MG63 (cell line): Measurements from ENCODE around the gene TACC2. TPM values are rescaled to one million over a fixed set of nuclear protein-coding genes. Genes with fewer than 3 reads are reported as not detected.
"Not testable (repeated sequence)": the region's sequence is repeated elsewhere in the genome, so short reads cannot be mapped to it uniquely, and the experiment has no call there.

Experiments used
- DNase-seq: peaks from one replicate; pipeline ENCODE4 v3.0.0-alpha.2; 2020
- H3K27me3 ChIP-seq: fragments of 250-450 bp; sonication (Bioruptor Pico); 2 replicates; pipeline ENCODE4 v1.5.1; 2020; ENCODE audit warnings: mild to moderate bottlenecking, moderate library complexity
- H3K36me3 ChIP-seq: fragments of 250-450 bp; sonication (Bioruptor Pico); 2 replicates; pipeline ENCODE4 v1.5.1; 2020; ENCODE audit warnings: mild to moderate bottlenecking, moderate library complexity
- H3K4me3 ChIP-seq: fragments of 250-450 bp; sonication (Bioruptor Pico); 2 replicates; pipeline ENCODE4 v1.5.1; 2020; ENCODE audit warnings: mild to moderate bottlenecking, moderate library complexity
- H3K9me3 ChIP-seq: fragments of 250-450 bp; sonication (Bioruptor Pico); 2 replicates; pipeline ENCODE4 v1.5.1; 2020; ENCODE audit warnings: mild to moderate bottlenecking, moderate library complexity
- total RNA-seq: library from RNA; depleted of rRNA; stranded (reverse); fragments of >200 nt; shearing (Covaris generic); gene quantifications from 2 replicates; pipeline ENCODE4 v1.2.3, GENCODE V29; 2014; ENCODE audit warnings: low replicate concordance

The TACC2 gene
- total RNA-seq, 1 experiment from 2014 or later = 7.3 TPM

DNA sequence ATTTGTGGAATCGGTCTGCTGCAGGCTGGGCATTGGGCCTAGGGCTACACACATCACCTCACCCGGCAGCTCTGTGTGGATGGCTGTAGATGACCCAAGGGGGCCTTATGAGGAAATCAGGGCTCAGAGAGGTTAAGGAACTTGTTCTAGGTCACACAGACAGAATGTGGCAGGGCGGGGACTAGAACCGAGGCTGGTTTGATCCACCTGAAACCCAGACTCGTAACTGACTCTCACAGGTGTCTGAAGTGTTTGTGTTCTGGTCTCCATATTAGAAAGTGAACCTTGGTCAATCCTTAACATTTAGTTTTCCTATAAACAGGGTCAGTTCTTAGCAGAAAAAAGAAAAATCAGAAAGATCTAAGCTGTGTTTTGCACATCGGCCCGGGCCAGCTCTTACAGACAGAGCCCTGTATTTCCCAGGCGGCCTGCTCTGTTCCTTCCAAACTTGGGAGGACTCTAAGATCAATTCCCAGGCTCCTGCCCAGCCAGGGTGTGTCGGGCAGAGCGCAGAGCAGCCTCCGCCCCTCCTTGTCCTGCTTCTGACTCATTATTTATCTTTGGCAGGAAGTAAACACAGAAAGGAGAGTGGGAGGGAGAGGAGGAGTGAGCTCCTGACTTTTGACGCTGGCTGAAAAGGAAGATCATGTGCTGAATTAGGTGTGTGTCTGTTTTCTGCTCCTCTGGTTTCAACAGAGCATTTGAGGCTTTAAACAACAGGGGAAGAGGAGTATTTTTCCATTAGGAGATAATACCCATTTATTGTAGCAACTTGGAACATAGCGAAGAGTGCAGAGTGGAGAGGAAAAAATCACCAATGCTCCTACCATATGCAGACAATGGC lies 74.1 kb downstream of the TACC2 start:
- Histone ChIP-seq H3K9me3 (0 out of 2 replicates have a peak, but pooled peaks cover 2% of the 10 kb centered on the region), H3K36me3 (no peaks in the 10 kb centered on the region), H3K27me3 (no peaks in the 10 kb centered on the region), H3K4me3 (no peak overlapping the region)
- peak; percentile 91 for DNase-seq

DNA sequence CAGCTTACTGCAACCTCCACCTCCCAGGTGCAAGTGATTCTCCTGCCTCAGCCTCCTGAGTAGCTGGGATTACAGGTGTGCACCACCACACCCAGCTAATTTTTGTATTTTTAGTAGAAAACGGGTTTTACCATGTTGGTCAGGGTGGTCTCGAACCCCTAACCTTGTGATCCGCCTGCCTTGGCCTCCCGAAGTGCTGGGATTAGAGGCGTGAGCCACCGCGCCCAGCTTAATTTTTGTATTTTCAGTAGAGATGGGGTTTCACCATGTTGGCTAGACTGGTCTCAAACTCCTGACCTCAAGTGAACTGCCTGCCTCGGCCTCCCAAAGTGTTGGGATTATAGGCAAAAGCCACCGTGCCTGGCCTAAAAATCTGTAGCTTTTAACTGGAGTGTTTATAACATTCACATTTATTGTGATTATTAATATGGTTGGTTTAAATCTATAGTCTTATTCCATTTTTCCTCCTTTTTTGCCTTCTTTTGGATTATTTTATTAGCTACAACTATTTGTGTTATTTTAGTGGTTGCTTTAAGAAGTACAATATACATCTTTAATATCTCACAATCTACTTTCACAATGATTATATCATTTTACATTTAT lies 77.5 kb downstream of the TACC2 start:
- DNase-seq, H3K4me3 ChIP-seq, H3K27me3 ChIP-seq, H3K36me3 ChIP-seq, H3K9me3 ChIP-seq: not testable (repeated sequence)

DNA sequence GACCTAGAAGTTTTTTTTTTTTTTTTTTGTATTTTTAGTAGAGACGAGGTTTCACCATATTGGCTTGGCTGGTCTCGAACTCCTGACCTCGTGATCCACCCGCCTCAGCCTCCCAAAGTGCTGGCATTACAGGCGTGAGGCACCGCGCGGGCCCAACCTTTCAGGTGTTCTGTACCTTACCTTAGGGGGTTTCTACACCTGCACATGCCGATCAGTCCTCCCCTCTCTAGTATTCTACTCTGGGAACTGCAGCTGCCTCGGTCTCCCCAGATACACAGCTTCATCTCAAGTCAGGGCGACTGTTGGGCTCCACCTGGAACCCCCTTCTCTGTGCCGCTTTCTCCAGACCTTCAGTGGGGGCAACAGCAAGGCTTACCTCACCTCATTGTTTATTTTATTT lies 79.9 kb downstream of the TACC2 start:
- H3K9me3 ChIP-seq = 0 out of 2 replicates have a peak, but pooled peaks cover 2% of the 10 kb centered on the region
- no peak for DNase-seq
- H3K36me3 ChIP-seq = no peaks in the 10 kb centered on the region
- no peaks in the 10 kb centered on the region; the same call in 1 of the 2 replicates for H3K27me3 ChIP-seq
- no peak overlapping the region for H3K4me3 ChIP-seq

DNA sequence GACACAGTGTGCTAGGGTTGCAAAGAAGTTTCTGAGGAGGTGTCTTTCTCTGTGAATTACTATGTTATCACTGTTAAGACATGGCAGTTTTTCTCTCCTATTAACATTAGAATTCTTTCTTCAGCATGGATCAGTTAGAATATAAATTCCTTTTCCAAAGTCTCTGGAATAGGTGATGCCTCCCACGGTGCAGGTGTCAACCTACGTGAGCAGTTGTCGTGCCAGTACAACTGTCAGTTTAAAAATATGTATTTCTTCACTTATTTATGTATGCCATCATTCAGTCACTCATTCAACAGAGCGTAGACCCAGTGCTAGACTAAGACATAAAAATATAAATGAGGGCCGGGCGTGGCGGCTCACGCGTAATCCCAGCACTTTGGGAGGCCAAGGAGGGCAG lies 83.5 kb downstream of the TACC2 start:
- no peak for DNase-seq
- Histone ChIP-seq H3K27me3 (no peaks in the 10 kb centered on the region; the same call in 1 of the 2 replicates), H3K9me3 (no peaks in the 10 kb centered on the region), H3K36me3 (no peaks in the 10 kb centered on the region), H3K4me3 (no peak overlapping the region)

DNA sequence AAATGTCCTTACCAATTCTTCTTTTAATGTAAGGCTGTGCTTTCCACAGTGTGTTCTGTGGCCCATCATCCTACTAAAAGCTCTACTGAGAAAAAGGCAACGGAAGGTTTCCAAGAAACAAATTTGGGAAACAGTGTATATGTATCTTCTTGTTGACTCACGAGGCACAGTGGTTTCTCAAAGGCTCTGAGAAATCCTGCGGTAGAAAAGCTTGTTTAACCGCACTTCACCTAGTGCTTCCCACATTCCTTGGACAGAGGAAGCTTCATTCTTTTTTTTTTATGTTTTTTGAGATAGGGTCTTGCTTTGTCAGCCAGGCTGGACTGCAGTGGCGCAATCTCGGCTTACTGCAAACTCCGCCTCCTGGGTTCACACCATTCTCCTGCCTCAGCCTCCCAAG lies 84.5 kb downstream of the TACC2 start:
- Histone ChIP-seq H3K9me3 (no peaks in the 10 kb centered on the region), H3K4me3 (no peak overlapping the region), H3K36me3 (no peaks in the 10 kb centered on the region), H3K27me3 (no peaks in the 10 kb centered on the region; the same call in 1 of the 2 replicates)
- DNase-seq = no peak

DNA sequence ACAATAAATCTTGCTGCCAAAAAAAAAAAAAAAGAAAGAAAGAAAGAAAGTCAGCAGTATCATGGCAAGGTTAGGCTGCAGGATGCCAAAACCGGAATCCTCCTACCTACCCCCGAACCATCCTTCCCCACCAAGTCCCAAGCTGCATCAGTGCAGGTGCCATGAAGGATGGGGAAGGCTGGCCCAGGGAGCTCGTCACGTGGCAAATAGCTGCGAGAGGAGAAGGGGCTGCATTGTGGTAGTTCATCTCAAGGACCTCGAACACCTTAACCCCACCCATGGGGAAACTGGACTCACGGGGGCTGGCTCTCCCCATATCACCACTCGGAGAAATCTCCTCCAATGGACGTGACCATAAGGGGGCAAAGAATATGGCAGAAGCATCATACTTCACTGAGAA lies 86.2 kb downstream of the TACC2 start:
- no peaks in the 10 kb centered on the region; the same call in 1 of the 2 replicates for H3K27me3 ChIP-seq
- no peaks in the 10 kb centered on the region for H3K9me3 ChIP-seq
- H3K36me3 ChIP-seq = no peaks in the 10 kb centered on the region
- DNase-seq = no peak
- H3K4me3 ChIP-seq = no peak overlapping the region

DNA sequence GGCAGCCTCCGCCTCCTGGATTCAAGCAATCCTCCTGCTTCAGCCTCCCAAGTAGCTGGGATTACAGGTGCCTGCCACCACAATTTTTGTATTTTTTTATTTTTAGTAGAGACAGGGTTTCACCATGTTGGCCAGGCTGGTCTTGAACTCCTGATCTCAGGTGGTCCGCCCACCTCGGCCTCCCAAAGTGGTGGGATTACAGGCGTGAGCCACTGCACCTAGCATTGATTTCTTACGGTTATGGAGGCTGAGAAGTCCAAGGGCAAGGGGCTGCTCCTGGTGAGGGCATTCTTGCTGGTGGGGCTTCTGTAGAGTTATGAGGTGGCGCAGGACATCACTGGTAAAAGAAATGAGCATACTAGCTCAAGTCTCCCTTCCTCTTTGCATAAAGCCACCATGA lies 86.9 kb downstream of the TACC2 start:
- not testable (repeated sequence) for DNase-seq, H3K27me3 ChIP-seq, H3K9me3 ChIP-seq, H3K36me3 ChIP-seq, H3K4me3 ChIP-seq

DNA sequence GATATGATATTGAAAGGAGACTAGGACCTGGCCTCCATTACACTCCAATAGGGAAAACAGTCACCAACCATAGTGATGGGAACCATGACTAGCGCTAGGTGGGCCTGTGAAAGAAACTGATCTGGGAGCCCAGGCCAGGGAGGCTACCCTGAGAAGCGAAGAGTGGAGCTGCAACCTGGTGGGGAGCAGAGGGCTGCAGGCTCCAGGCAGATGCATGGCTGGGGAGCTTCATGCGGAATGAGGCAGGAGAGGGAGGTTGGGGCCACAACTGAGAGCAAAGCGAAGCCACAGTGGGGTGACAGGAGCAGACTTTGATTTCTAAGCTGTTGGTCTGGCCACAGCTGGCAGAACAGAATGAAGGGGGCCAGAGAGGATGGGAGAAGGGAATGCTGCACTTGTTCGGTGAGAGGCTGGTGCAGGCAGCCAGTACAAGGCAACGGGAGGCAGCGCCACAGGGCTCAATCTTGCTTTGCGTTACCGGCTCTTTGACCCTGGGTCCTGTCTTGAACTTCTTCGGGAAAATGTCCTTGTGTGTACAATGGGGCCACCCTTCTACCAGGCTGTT lies 88.4 kb downstream of the TACC2 start:
- Histone ChIP-seq H3K27me3 (no peaks in the 10 kb centered on the region), H3K9me3 (no peaks in the 10 kb centered on the region), H3K4me3 (no peak overlapping the region), H3K36me3 (no peaks in the 10 kb centered on the region)
- no peak for DNase-seq

DNA sequence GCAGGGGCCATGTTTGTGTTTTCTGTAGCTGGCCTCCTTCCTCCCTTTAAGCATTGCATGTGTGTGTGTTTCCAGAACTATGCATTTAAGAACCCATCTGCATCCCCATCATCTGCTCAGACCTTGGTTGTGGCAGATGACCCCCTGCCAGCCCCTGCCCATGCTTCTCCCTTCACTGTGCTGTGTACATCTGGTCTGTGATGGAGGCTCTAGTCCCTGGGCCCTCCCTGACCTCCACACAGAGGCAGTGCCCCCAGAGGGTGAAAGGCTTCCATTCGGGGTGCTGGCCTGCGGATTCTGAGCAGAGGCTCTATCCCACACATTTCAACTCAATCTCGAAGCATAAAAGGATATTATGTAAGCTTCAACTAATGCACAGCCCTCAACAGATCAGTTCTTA lies 89.4 kb downstream of the TACC2 start:
- DNase-seq = no peak
- no peaks in the 10 kb centered on the region for H3K9me3 ChIP-seq
- no peaks in the 10 kb centered on the region for H3K27me3 ChIP-seq
- H3K4me3 ChIP-seq = no peak overlapping the region
- no peaks in the 10 kb centered on the region for H3K36me3 ChIP-seq

DNA sequence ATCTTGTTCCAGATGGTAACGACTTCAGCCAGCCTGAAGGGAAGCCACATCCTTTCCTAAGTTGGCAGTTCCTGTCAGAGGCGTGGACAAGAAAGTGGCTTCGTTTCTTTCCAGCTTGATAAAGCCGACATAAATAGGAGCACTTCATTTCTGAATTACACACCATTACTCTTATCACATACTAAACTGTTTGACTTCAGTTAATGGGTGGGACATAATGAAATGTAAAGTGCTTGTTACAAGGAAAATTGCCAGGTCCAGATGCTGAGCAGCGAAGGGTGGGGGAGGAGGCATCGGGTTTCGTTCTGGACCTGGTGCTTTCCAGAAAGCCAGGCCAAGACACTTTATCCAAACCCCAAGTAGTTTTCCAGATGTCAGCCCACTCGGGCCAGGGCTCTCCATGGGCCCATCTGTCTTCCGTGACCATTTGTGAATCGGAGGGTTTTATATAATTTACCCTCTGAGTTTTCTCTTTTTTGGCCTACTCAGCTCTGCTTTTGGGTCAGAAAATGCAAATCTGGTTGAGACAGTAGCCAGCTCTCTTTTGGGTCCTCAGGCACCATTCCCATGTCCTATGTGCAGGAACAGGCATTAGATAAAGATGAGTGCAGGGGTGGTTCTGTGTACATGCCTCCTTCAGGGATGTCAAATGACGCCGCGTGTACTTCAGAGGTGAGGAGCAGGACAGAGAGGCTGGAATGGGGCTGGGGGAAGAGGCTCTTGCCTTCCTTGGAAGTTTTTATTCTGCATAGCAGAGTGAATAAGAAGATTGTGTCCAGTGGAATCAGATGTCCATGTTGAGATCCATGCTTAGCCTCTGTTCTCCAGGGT lies 90.2 kb downstream of the TACC2 start:
- Histone ChIP-seq H3K9me3 (no peaks in the 10 kb centered on the region), H3K36me3 (no peaks in the 10 kb centered on the region), H3K27me3 (no peaks in the 10 kb centered on the region), H3K4me3 (no peak overlapping the region)
- DNase-seq = no peak

DNA sequence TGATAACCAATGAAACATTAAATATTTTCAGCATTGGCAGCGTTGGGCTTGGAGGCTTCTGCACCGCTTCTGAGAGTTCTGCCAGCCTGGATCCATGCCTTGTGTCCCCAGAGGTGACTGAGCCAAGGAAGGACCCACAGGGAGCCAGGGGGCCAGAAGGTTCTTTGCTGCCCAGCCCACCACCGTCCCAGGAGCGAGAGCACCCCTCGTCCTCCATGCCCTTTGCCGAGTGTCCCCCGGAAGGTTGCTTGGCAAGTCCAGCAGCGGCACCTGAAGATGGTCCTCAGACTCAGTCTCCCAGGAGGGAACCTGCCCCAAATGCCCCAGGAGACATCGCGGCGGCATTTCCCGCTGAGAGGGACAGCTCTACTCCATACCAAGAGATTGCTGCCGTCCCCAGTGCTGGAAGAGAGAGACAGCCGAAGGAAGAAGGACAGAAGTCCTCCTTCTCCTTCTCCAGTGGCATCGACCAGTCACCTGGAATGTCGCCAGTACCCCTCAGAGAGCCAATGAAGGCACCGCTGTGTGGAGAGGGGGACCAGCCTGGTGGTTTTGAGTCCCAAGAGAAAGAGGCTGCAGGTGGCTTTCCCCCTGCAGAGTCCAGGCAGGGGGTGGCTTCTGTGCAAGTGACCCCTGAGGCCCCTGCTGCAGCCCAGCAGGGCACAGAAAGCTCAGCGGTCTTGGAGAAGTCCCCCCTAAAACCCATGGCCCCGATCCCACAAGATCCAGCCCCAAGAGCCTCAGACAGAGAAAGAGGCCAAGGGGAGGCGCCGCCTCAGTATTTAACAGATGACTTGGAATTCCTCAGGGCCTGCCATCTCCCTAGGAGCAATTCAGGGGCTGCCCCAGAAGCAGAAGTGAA lies 93.9 kb downstream of the TACC2 start:
- Histone ChIP-seq H3K27me3 (no peaks in the 10 kb centered on the region), H3K36me3 (no peaks in the 10 kb centered on the region), H3K4me3 (no peak overlapping the region), H3K9me3 (no peaks in the 10 kb centered on the region)
- no peak for DNase-seq

DNA sequence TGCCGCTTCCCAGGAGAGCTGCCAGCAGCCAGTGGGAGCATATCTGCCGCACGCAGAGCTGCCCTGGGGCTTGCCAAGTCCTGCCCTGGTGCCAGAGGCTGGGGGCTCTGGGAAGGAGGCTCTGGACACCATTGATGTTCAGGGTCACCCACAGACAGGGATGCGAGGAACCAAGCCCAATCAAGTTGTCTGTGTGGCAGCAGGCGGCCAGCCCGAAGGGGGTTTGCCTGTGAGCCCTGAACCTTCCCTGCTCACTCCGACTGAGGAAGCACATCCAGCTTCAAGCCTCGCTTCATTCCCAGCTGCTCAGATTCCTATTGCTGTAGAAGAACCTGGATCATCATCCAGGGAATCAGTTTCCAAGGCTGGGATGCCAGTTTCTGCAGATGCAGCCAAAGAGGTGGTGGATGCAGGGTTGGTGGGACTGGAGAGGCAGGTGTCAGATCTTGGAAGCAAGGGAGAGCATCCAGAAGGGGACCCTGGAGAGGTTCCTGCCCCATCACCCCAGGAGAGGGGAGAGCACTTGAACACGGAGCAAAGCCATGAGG lies 94.6 kb downstream of the TACC2 start:
- Histone ChIP-seq H3K27me3 (no peaks in the 10 kb centered on the region), H3K9me3 (no peaks in the 10 kb centered on the region), H3K4me3 (no peak overlapping the region), H3K36me3 (no peaks in the 10 kb centered on the region)
- peak; percentile 56 for DNase-seq

DNA sequence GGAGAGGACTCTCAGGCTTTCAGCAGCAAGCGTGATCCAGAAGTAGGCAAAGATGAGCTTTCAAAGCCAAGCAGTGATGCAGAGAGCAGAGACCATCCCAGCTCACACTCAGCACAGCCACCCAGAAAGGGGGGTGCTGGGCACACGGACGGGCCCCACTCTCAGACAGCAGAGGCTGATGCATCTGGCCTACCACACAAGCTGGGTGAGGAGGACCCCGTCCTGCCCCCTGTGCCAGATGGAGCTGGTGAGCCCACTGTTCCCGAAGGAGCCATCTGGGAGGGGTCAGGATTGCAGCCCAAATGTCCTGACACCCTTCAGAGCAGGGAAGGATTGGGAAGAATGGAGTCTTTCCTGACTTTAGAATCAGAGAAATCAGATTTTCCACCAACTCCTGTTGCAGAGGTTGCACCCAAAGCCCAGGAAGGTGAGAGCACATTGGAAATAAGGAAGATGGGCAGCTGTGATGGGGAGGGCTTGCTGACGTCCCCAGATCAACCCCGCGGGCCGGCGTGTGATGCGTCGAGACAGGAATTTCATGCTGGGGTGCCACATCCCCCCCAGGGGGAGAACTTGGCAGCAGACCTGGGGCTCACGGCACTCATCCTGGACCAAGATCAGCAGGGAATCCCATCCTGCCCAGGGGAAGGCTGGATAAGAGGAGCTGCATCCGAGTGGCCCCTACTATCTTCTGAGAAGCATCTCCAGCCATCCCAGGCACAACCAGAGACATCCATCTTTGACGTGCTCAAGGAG lies 95.5 kb downstream of the TACC2 start:
- H3K36me3 ChIP-seq = no peaks in the 10 kb centered on the region
- no peak overlapping the region for H3K4me3 ChIP-seq
- no peaks in the 10 kb centered on the region for H3K9me3 ChIP-seq
- no peak for DNase-seq
- H3K27me3 ChIP-seq = no peaks in the 10 kb centered on the region

DNA sequence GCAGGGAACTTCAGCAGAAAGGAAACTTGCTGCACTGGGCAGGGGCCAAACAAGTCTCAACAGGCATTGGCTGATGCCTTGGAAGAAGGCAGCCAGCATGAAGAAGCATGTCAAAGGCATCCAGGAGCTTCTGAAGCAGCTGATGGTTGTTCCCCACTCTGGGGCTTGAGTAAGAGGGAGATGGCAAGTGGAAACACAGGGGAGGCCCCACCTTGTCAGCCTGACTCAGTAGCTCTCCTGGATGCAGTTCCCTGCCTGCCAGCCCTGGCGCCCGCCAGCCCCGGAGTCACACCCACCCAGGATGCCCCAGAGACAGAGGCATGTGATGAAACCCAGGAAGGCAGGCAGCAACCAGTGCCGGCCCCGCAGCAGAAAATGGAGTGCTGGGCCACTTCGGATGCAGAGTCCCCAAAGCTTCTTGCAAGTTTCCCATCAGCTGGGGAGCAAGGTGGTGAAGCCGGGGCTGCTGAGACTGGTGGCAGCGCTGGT lies 96.5 kb downstream of the TACC2 start:
- no peaks in the 10 kb centered on the region for H3K36me3 ChIP-seq
- H3K27me3 ChIP-seq = no peaks in the 10 kb centered on the region
- H3K4me3 ChIP-seq = no peak overlapping the region
- no peaks in the 10 kb centered on the region for H3K9me3 ChIP-seq
- no peak for DNase-seq
